Panc1 (cell line): ENCODE measurements around the gene STOM. TPM values are rescaled to one million over a fixed set of nuclear protein-coding genes. Genes with fewer than 3 reads are reported as not detected.

Experiments used
- ATAC-seq: fragments of 200-7000 bp; cut with Tn5 transposase; 2 replicates; pipeline ENCODE4 v1.9.1; 2020; ENCODE audit warnings: mild to moderate bottlenecking, moderate library complexity
- BruUV-seq: library from RNA; stranded (reverse); fragments of 400-500 nt; replicated peaks from 2 replicates; lab custom pipeline; 2021; lab: Mats Ljungman, UMichigan
- CTCF ChIA-PET: fragments of 300-600 bp; sonication (Branson Sonifier 250); formaldehyde crosslinking; loops from one replicate; lab custom pipeline; 2022; ENCODE audit warnings: antibody characterized with exemption; lab: Charles Lee
- POLR2A ChIA-PET: fragments of 300-600 bp; sonication (Branson Sonifier 250); formaldehyde crosslinking; loops from one replicate; lab custom pipeline; 2022; ENCODE audit warnings: antibody characterized with exemption; lab: Charles Lee
- DNase-seq: peaks from one replicate; pipeline ENCODE4 v3.0.0-alpha.2; 2010; ENCODE audit warnings: low read depth, low spot score
- H3K27ac ChIP-seq: 2 replicates; pipeline ENCODE4 v1.5.1; 2011; ENCODE audit warnings: mild to moderate bottlenecking, low read length, inconsistent platforms
- H3K27me3 ChIP-seq: fragments of 200-500 bp; sonication (Bioruptor generic); 2 replicates; pipeline ENCODE4 v1.6.0; 2014; ENCODE audit warnings: low read length, inconsistent platforms; ENCODE audit not compliant: control insufficient read depth, insufficient read depth
- H3K36me3 ChIP-seq: fragments of 200-500 bp; sonication (Bioruptor generic); 2 replicates; pipeline ENCODE4 v1.5.1; 2014; ENCODE audit warnings: inconsistent platforms, mild to moderate bottlenecking, low read length, moderate library complexity; ENCODE audit not compliant: control insufficient read depth, insufficient read depth
- H3K4me1 ChIP-seq: 2 replicates; pipeline ENCODE4 v1.5.1; 2011; ENCODE audit warnings: inconsistent platforms, mild to moderate bottlenecking, low read length, moderate library complexity; ENCODE audit not compliant: control insufficient read depth, insufficient read depth
- H3K4me3 ChIP-seq, 2 experiments: 2 replicates each; pipeline ENCODE4 v1.5.1; 2011 to 2012; ENCODE audit warnings: low read depth in 2 of 2, low read length in 2 of 2, mild to moderate bottlenecking in 2 of 2, inconsistent platforms in 1 of 2, moderate library complexity in 1 of 2
- H3K9me3 ChIP-seq: fragments of 200-500 bp; sonication (Bioruptor generic); 2 replicates; pipeline ENCODE4 v1.5.1; 2014; ENCODE audit warnings: low read depth, mild to moderate bottlenecking, inconsistent platforms, low read length, moderate library complexity; ENCODE audit not compliant: control insufficient read depth, insufficient read depth
- CTCF ChIP-seq: fragments of 450-650 bp; IDR thresholded peaks from 2 replicates; pipeline ENCODE4 v1.5.1; 2017; ENCODE audit warnings: mild to moderate bottlenecking
- POLR2AphosphoS5 ChIP-seq: IDR thresholded peaks from 2 replicates; pipeline ENCODE4 v1.6.1; 2012; ENCODE audit warnings: mild to moderate bottlenecking, low read depth, low read length, moderate library complexity
- REST ChIP-seq, 2 experiments: IDR thresholded peaks; 2 replicates each; pipeline ENCODE4 v1.6.1; 2011 to 2012; ENCODE audit warnings: low read depth in 2 of 2, control low read depth in 1 of 2, low read length in 1 of 2, mild to moderate bottlenecking in 1 of 2, moderate library complexity in 1 of 2; ENCODE audit not compliant: insufficient read depth in 1 of 2
- SIN3A ChIP-seq: IDR thresholded peaks from 2 replicates; pipeline ENCODE4 v1.6.1; 2012; ENCODE audit warnings: low read depth, mild to moderate bottlenecking, low read length, moderate library complexity, borderline replicate concordance; ENCODE audit not compliant: insufficient read depth
- TCF7L2 ChIP-seq: IDR thresholded peaks from 2 replicates; pipeline ENCODE4 v1.6.1; 2011; ENCODE audit warnings: mild to moderate bottlenecking, low read depth, low read length, inconsistent platforms
- in situ Hi-C: cut with HindIII; loops from 2 replicates; pipeline ENCODE4 v1.10.0; 2016; ENCODE audit warnings: low sequenced_read_pairs, low pct_unique_long_range_greater_than_20kb
- intact Hi-C: fragments of 100-400 bp; cut with micrococcal nuclease; formaldehyde crosslinking; loops from one replicate; pipeline ENCODE4 v1.10.0; 2022; ENCODE audit not compliant: unreplicated experiment
- total RNA-seq: library from RNA; stranded (reverse); gene quantifications from one replicate; pipeline ENCODE4 v1.2.1, GENCODE V29; 2021; ENCODE audit not compliant: unreplicated experiment

Gene STOM
- total RNA-seq, 1 experiment from 2014 or later, result 81.2 TPM

- TSS peak; percentile 31 for BruUV-seq
- Histone ChIP-seq H3K27me3 (no peaks in the 10 kb centered on the region), H3K36me3 (no peaks in the 10 kb centered on the region; the same call in 1 of the 2 replicates), H3K4me1 (peaks cover 43% of the 10 kb centered on the region), H3K27ac (peak overlapping the region; percentile 88), H3K4me3 (peak overlapping the region; percentile 43 to 62), H3K9me3 (no peaks in the 10 kb centered on the region)
- no peak for TF ChIP-seq CTCF
- CTCF ChIA-PET, result no interaction called here
- in situ Hi-C loops, result no loop called here
- DNase-seq (no peak), ATAC-seq (no peak)
- intact Hi-C loops, result no loop called here
- POLR2A ChIA-PET, result no interaction called here
Observed at GRCh38 chr9:121300283-121301119, 69.5 kb downstream of the STOM start.

GRCh38 chr9:121299467-121300282, 70.4 kb downstream of the STOM start:
- TF ChIP-seq SIN3A, result no peak
- no peaks in the 10 kb centered on the region for H3K9me3 ChIP-seq
- intact Hi-C loops, result no loop called here
- no peaks in the 10 kb centered on the region for H3K36me3 ChIP-seq
- BruUV-seq, result no TSS peak
- H3K4me1 ChIP-seq, result peaks cover 48% of the 10 kb centered on the region
- H3K4me3 ChIP-seq, result peak overlapping the region; percentile 43 to 62
- DNase-seq, result no peak
- peak; percentile 70 for ATAC-seq
- H3K27me3 ChIP-seq, result no peaks in the 10 kb centered on the region
- POLR2A ChIA-PET, result no interaction called here
- peak overlapping the region; percentile 91 for H3K27ac ChIP-seq
- in situ Hi-C loops, result no loop called here
- CTCF ChIA-PET, result interaction anchor here (1.3 kb wide), 1 partner anchor 22 kb away, joined by 4 read pairs; no protein-coding TSS in a partner anchor

- DNase-seq (no peak), ATAC-seq (peak; percentile 69)
- TF ChIP-seq REST (IDR thresholded peaks at IDR 0.05; ENCODE audit: insufficient read depth in 1 of 2, low read depth in 2 of 2, low read length in 1 of 2) (no peak), CTCF (no peak), SIN3A (no peak), TCF7L2 (no peak), POLR2AphosphoS5 (no peak)
- no TSS peak for BruUV-seq
- ChIA-PET POLR2A (no interaction called here), CTCF (interaction anchor here (1.3 kb wide), 1 partner anchor 21 kb away, joined by 4 read pairs; no protein-coding TSS in a partner anchor)
- H3K4me3 ChIP-seq, result peak overlapping the region; percentile 43 to 62
- H3K4me1 ChIP-seq, result peaks cover 48% of the 10 kb centered on the region
- no peaks in the 10 kb centered on the region for H3K36me3 ChIP-seq
- H3K9me3 ChIP-seq, result no peaks in the 10 kb centered on the region
- in situ Hi-C loops, result no loop called here
- peak overlapping the region; percentile 91 for H3K27ac ChIP-seq
- intact Hi-C loops, result no loop called here
- no peaks in the 10 kb centered on the region for H3K27me3 ChIP-seq
Observed at GRCh38 chr9:121298689-121299466, 71.2 kb downstream of the STOM start.
